Activated CD8-positive, alpha-beta memory T cell treated with anti-CD3 and anti-CD28 coated beads, Interleukin-2, amount 50 U/mL, for 24 hours (primary cell): ENCODE data around the gene PKD2L2.
"Not testable (repeated sequence)": the region's sequence is repeated elsewhere in the genome, so short reads cannot be mapped to it uniquely, and the experiment has no call there.

ENCODE experiments used
- DNase-seq: peaks from one replicate; pipeline ENCODE4 v3.0.0-alpha.2; 2020; ENCODE audit errors: extremely low read depth

PKD2L2 gene

GRCh38 chr5:137957948-137958347, 68.7 kb downstream of the PKD2L2 start:
- DNase-seq, result no peak

GRCh38 chr5:137959488-137959887, 70.2 kb downstream of the PKD2L2 start:
- no peak for DNase-seq

GRCh38 chr5:137960141-137960540, 70.9 kb downstream of the PKD2L2 start:
- no peak for DNase-seq

- DNase-seq, result no peak
Measured at GRCh38 chr5:137960819-137961218, 71.6 kb downstream of the PKD2L2 start.

GRCh38 chr5:137970384-137970783, 81.1 kb downstream of the PKD2L2 start:
- not testable (repeated sequence) for DNase-seq

GRCh38 chr5:137975208-137975607, 86.0 kb downstream of the PKD2L2 start:
- no peak for DNase-seq

- no peak for DNase-seq
Measured at GRCh38 chr5:137989419-137989818, 100.2 kb downstream of the PKD2L2 start.
